GM19467 (cell line): ENCODE results near the gene STING1.
A peak's percentile ranks its signal among the peaks of the same experiment; 100 is the strongest.
"Not testable (repeated sequence)": the region's sequence is repeated elsewhere in the genome, so short reads cannot be mapped to it uniquely, and the experiment has no call there.

Source experiments
- ATAC-seq: cut with Tn5 transposase; IDR thresholded peaks from one replicate; pipeline ENCODE4 v1.9.1; 2021; ENCODE audit warnings: mild to moderate bottlenecking, moderate library complexity; ENCODE audit not compliant: unreplicated experiment

Gene STING1

GRCh38 chr5:139440416-139440815 lies 42.1 kb downstream of the STING1 start:
- ATAC-seq: not testable (repeated sequence)

- ATAC-seq: peak; percentile 89
These were observed 43.3 kb downstream of the STING1 start, which contains the start of gene DNAJC18 for GRCh38 chr5:139439013-139439903. TSS of gene DNAJC18 (minus strand) at chr5:139439525. CDS start at chr5:139439445, 80 bp downstream.

- ATAC-seq: no peak
These were observed 43.9 kb downstream of the STING1 start for GRCh38 chr5:139438707-139439012.

GRCh38 chr5:139435676-139436075 lies 46.9 kb downstream of the STING1 start:
- ATAC-seq: no peak

GRCh38 chr5:139431706-139432105 lies 50.9 kb downstream of the STING1 start:
- ATAC-seq: no peak

- ATAC-seq: no peak
These were observed 52.5 kb downstream of the STING1 start for GRCh38 chr5:139430015-139430414.

GRCh38 chr5:139426203-139426885 lies 56.2 kb downstream of the STING1 start:
- ATAC-seq: no peak
